HG03442 (cell line): ENCODE data around the gene GRAMD1C.
"Not testable (repeated sequence)": the region's sequence is repeated elsewhere in the genome, so short reads cannot be mapped to it uniquely, and the experiment has no call there.

Experiments
- ATAC-seq: cut with Tn5 transposase; IDR thresholded peaks from one replicate; pipeline ENCODE4 v1.9.1; 2021; ENCODE audit warnings: mild to moderate bottlenecking, moderate library complexity; ENCODE audit not compliant: unreplicated experiment

GRAMD1C gene

GRCh38 chr3:113838631-113839209 lies at the start of gene GRAMD1C:
TSS of gene GRAMD1C (plus strand) at chr3:113838788. CDS start at chr3:113838910, 122 bp downstream.
- peak; percentile 96 for ATAC-seq

- no peak for ATAC-seq
These were observed 47.2 kb upstream of the GRAMD1C start for GRCh38 chr3:113791381-113791780.

GRCh38 chr3:113794526-113794925 lies 44.1 kb upstream of the GRAMD1C start:
- ATAC-seq = no peak

GRCh38 chr3:113795693-113796092 lies 42.9 kb upstream of the GRAMD1C start:
- no peak for ATAC-seq

- no peak for ATAC-seq
These were observed 35.7 kb upstream of the GRAMD1C start for GRCh38 chr3:113802795-113803455.

- no peak for ATAC-seq
These were observed 33.9 kb upstream of the GRAMD1C start for GRCh38 chr3:113804661-113805060.

GRCh38 chr3:113805249-113805648 lies 33.3 kb upstream of the GRAMD1C start:
- no peak for ATAC-seq

GRCh38 chr3:113812854-113813253 lies 25.7 kb upstream of the GRAMD1C start:
- ATAC-seq = no peak

GRCh38 chr3:113819866-113820265 lies 18.7 kb upstream of the GRAMD1C start:
- ATAC-seq = no peak

- ATAC-seq = peak; percentile 81
These were observed 13.5 kb upstream of the GRAMD1C start for GRCh38 chr3:113825090-113825489.

- peak; percentile 36 for ATAC-seq
These were observed 10.0 kb upstream of the GRAMD1C start for GRCh38 chr3:113828600-113828999.

- ATAC-seq = no peak
These were observed 8.8 kb upstream of the GRAMD1C start for GRCh38 chr3:113829576-113830354.

GRCh38 chr3:113831103-113831355 lies 7.6 kb upstream of the GRAMD1C start:
- no peak for ATAC-seq

GRCh38 chr3:113832477-113833164 lies 6.0 kb upstream of the GRAMD1C start:
- peak; percentile 52 for ATAC-seq

GRCh38 chr3:113834983-113835382 lies 3.6 kb upstream of the GRAMD1C start:
- no peak for ATAC-seq

- no peak for ATAC-seq
These were observed 963 bp downstream of the GRAMD1C start for GRCh38 chr3:113839551-113839950.

GRCh38 chr3:113844622-113845222 lies 6.1 kb downstream of the GRAMD1C start:
- no peak for ATAC-seq

- no peak for ATAC-seq
These were observed 8.7 kb downstream of the GRAMD1C start for GRCh38 chr3:113847247-113847646.

- no peak for ATAC-seq
These were observed 9.3 kb downstream of the GRAMD1C start for GRCh38 chr3:113847664-113848461.

- ATAC-seq = not testable (repeated sequence)
These were observed 10.5 kb downstream of the GRAMD1C start for GRCh38 chr3:113849071-113849470.
